CD14-positive monocyte (primary cell): ENCODE data around the gene SUPT6H. TPM values are rescaled to one million over a fixed set of nuclear protein-coding genes. Genes with fewer than 3 reads are reported as not detected.
A peak's percentile ranks its signal among the peaks of the same experiment; 100 is the strongest.
"Not testable (repeated sequence)": the region's sequence is repeated elsewhere in the genome, so short reads cannot be mapped to it uniquely, and the experiment has no call there.

ENCODE experiments used
- DNase-seq, 3 donors: peaks; one replicate each; pipeline ENCODE4 v3.0.0-alpha.2; 2011 to 2022
- H2AFZ ChIP-seq: 2 replicates; pipeline ENCODE4 v1.6.0; 2012; ENCODE audit warnings: mild to moderate bottlenecking, low read depth, low read length, inconsistent platforms; ENCODE audit not compliant: insufficient read depth, poor library complexity, severe bottlenecking
- H3K27ac ChIP-seq, 2 donors: 1 replicate in 1 of 2; 2 replicates in 1 of 2; pipeline ENCODE4 v1.5.1; 2012 to 2013; ENCODE audit warnings: low read length in 2 of 2, control low read depth in 1 of 2, inconsistent platforms in 1 of 2, low read depth in 1 of 2, mild to moderate bottlenecking in 1 of 2
- H3K27me3 ChIP-seq, 2 donors: one replicate each; pipeline versions ENCODE4 v1.6.0 to v1.6.1; 2011 to 2013; ENCODE audit warnings: low read length in 2 of 2; ENCODE audit not compliant: control insufficient read depth in 2 of 2, insufficient read depth in 2 of 2
- H3K36me3 ChIP-seq, 2 donors: replicated peaks in 1 of 2; 1 replicate in 1 of 2; 2 replicates in 1 of 2; pipeline versions ENCODE4 v1.5.1 to v1.6.1; 2012 to 2013; ENCODE audit warnings: low read length in 2 of 2, control low read depth in 1 of 2, inconsistent platforms in 1 of 2, mild to moderate bottlenecking in 1 of 2; ENCODE audit not compliant: insufficient read depth in 2 of 2, control insufficient read depth in 1 of 2
- H3K4me1 ChIP-seq, 2 donors: 1 replicate in 1 of 2; 2 replicates in 1 of 2; pipeline versions ENCODE4 v1.5.1 to v1.6.1; 2012 to 2013; ENCODE audit warnings: low read length in 2 of 2, control low read depth in 1 of 2, inconsistent platforms in 1 of 2, mild to moderate bottlenecking in 1 of 2, moderate library complexity in 1 of 2; ENCODE audit not compliant: insufficient read depth in 2 of 2, control insufficient read depth in 1 of 2
- H3K4me2 ChIP-seq: replicated peaks from 2 replicates; pipeline ENCODE3; 2012; ENCODE audit warnings: low read length, moderate library complexity, mild to moderate bottlenecking; ENCODE audit not compliant: poor library complexity, severe bottlenecking; ENCODE audit errors: extremely low read depth
- H3K4me3 ChIP-seq, 3 experiments: fragments of 200-600 bp in 1 of 3; sonication (generic) in 1 of 3; replicated peaks in 1 of 3; 1 replicate in 2 of 3; 2 replicates in 1 of 3; pipeline ENCODE4 v1.5.1; 2011 to 2013; ENCODE audit warnings: low read length in 3 of 3, mild to moderate bottlenecking in 3 of 3, control low read depth in 2 of 3, low read depth in 2 of 3, inconsistent platforms in 1 of 3, moderate library complexity in 1 of 3
- H3K79me2 ChIP-seq: 2 replicates; pipeline ENCODE4 v1.6.0; 2012; ENCODE audit warnings: mild to moderate bottlenecking, control low read depth, inconsistent platforms, low read length, moderate library complexity; ENCODE audit not compliant: insufficient read depth
- H3K9ac ChIP-seq: 2 replicates; pipeline ENCODE4 v1.6.0; 2017; ENCODE audit warnings: low read length, mild to moderate bottlenecking; ENCODE audit not compliant: insufficient read depth, poor library complexity, severe bottlenecking
- H3K9me3 ChIP-seq, 2 donors: replicated peaks in 1 of 2; 1 replicate in 1 of 2; 2 replicates in 1 of 2; pipeline versions ENCODE4 v1.5.1 to v1.6.1; 2012 to 2013; ENCODE audit warnings: low read length in 2 of 2, control low read depth in 1 of 2; ENCODE audit not compliant: control insufficient read depth in 1 of 2, insufficient read depth in 1 of 2
- H4K20me1 ChIP-seq: 2 replicates; pipeline ENCODE4 v1.6.0; 2012; ENCODE audit warnings: mild to moderate bottlenecking, low read length, control low read depth, moderate library complexity; ENCODE audit not compliant: insufficient read depth
- H3K27ac Mint-ChIP-seq, 7 donors: one replicate each; pipeline ENCODE4 v1.8.0; 2020; ENCODE audit warnings: mild to moderate bottlenecking in 7 of 7, mixed read lengths in 7 of 7, moderate library complexity in 6 of 7, inconsistent platforms in 2 of 7
- H3K27me3 Mint-ChIP-seq, 3 donors: one replicate each; pipeline ENCODE4 v1.8.0; 2021 to 2022; ENCODE audit warnings: low read depth in 3 of 3, mild to moderate bottlenecking in 3 of 3, mixed read lengths in 3 of 3, moderate library complexity in 3 of 3, inconsistent platforms in 1 of 3
- H3K36me3 Mint-ChIP-seq, 2 donors: one replicate each; pipeline ENCODE4 v1.8.0; 2020; ENCODE audit warnings: mixed read lengths in 2 of 2, inconsistent platforms in 1 of 2, mild to moderate bottlenecking in 1 of 2
- H3K4me1 Mint-ChIP-seq: one replicate; pipeline ENCODE4 v1.8.0; 2020; ENCODE audit warnings: mild to moderate bottlenecking, mixed read lengths
- H3K4me3 Mint-ChIP-seq, 2 donors: one replicate each; pipeline ENCODE4 v1.8.0; 2020; ENCODE audit warnings: mild to moderate bottlenecking in 2 of 2, mixed read lengths in 2 of 2, moderate library complexity in 1 of 2
- H3K9me3 Mint-ChIP-seq, 7 donors: one replicate each; pipeline ENCODE4 v1.8.0; 2020 to 2022; ENCODE audit warnings: mixed read lengths in 7 of 7, mild to moderate bottlenecking in 6 of 7, moderate library complexity in 6 of 7, inconsistent platforms in 2 of 7
- WGBS: methylation state at CpG from one replicate; pipeline ENCODE4 v1.1.5; 2013; ENCODE audit warnings: missing lambda C conversion rate; ENCODE audit not compliant: insufficient coverage; 5-methylcytosine and 5-hydroxymethylcytosine counted together
- intact Hi-C, 2 donors: fragments of 100-400 bp; cut with micrococcal nuclease; formaldehyde crosslinking; loops; one replicate each; pipeline versions ENCODE4 v1.15.0 to v1.15.1; 2023
- polyA plus RNA-seq, 3 donors: library from polyadenylated mRNA; depleted of rRNA in 1 of 3; unstranded in 2 of 3; stranded (reverse) in 1 of 3; fragments of 300-500 nt in 2 of 3; fragments of >200 nt in 1 of 3; fragmentation: Illumina TruSeq in 2 of 3; gene quantifications; 1 replicate in 2 of 3; 2 replicates in 1 of 3; pipeline ENCODE4 v1.2.3, GENCODE V29; 2012 to 2021

The SUPT6H gene
- polyA plus RNA-seq, 3 donors, result 3.8 to 33.9 (median 7.8) TPM

GRCh38 chr17:28658766-28659496 is 3.1 kb upstream of the SUPT6H start:
- Histone ChIP-seq H4K20me1 (peaks cover 33% of the 10 kb centered on the region), H3K4me1 (peaks cover 19 to 24% of the 10 kb centered on the region in 2 donors), H3K36me3 (peaks cover 26 to 46% of the 10 kb centered on the region in 2 donors), H3K79me2 (peaks cover 90% of the 10 kb centered on the region)
- H2AFZ ChIP-seq, H3K27ac ChIP-seq, H3K4me3 ChIP-seq, intact Hi-C loops, DNase-seq, H3K27me3 ChIP-seq, H3K4me3 Mint-ChIP-seq, H3K9me3 ChIP-seq, H3K4me2 ChIP-seq, H3K9me3 Mint-ChIP-seq, H3K27me3 Mint-ChIP-seq, H3K9ac ChIP-seq: not testable (repeated sequence)
- WGBS, result 97% methylated on average over 41 of the region's 46 CpGs
- Mint-ChIP-seq H3K4me1 (peaks cover 25% of the 10 kb centered on the region), H3K36me3 (peaks cover 43 to 53% of the 10 kb centered on the region in 2 donors), H3K27ac (peak overlapping the region in 3 of 7 donors; percentile 19 to 76 (median 41))

- H3K9me3 Mint-ChIP-seq, H3K4me3 Mint-ChIP-seq, H2AFZ ChIP-seq, DNase-seq, H3K9me3 ChIP-seq, H3K27me3 Mint-ChIP-seq, H3K4me3 ChIP-seq, H3K9ac ChIP-seq, H3K4me2 ChIP-seq, H3K27ac ChIP-seq, H3K27me3 ChIP-seq, intact Hi-C loops: not testable (repeated sequence)
- peak overlapping the region in 4 of 7 donors; percentile 26 to 100 (median 73) for H3K27ac Mint-ChIP-seq
- Histone ChIP-seq H3K4me1 (peaks cover 19 to 24% of the 10 kb centered on the region in 2 donors), H3K36me3 (peaks cover 21 to 42% of the 10 kb centered on the region in 2 donors), H4K20me1 (peaks cover 28% of the 10 kb centered on the region), H3K79me2 (peaks cover 90% of the 10 kb centered on the region)
- H3K4me1 Mint-ChIP-seq, result peaks cover 27% of the 10 kb centered on the region
- WGBS, result 98% methylated on average over 18 of the region's 23 CpGs
- H3K36me3 Mint-ChIP-seq, result peaks cover 43 to 51% of the 10 kb centered on the region in 2 donors
Measured at GRCh38 chr17:28659497-28659881, 2.5 kb upstream of the SUPT6H start.
